Colonic mucosa (tissue), 4 donors: ENCODE measurements around the gene HBS1L. TPM values are rescaled to one million over a fixed set of nuclear protein-coding genes. Genes with fewer than 3 reads are reported as not detected.

Source experiments
- DNase-seq: peaks from one replicate; pipeline ENCODE4 v3.0.0-alpha.2; 2020
- H3K27ac ChIP-seq: fragments of 200-600 bp; one replicate; pipeline ENCODE4 v1.8.0; 2021
- H3K27me3 ChIP-seq: fragments of 200-600 bp; one replicate; pipeline ENCODE4 v1.8.0; 2021
- H3K36me3 ChIP-seq: fragments of 200-600 bp; one replicate; pipeline ENCODE4 v1.8.0; 2021
- H3K4me1 ChIP-seq: fragments of 200-600 bp; one replicate; pipeline ENCODE4 v1.8.0; 2021; ENCODE audit warnings: mild to moderate bottlenecking
- H3K4me3 ChIP-seq: fragments of 200-600 bp; one replicate; pipeline ENCODE4 v1.8.0; 2021
- H3K9ac ChIP-seq, 2 donors: one replicate each; pipeline ENCODE4 v1.7.0; 2013; ENCODE audit warnings: control low read depth in 2 of 2, low read depth in 2 of 2, low read length in 2 of 2
- H3K9me3 ChIP-seq: fragments of 200-600 bp; one replicate; pipeline ENCODE4 v1.8.0; 2021
- CTCF ChIP-seq: fragments of 200-600 bp; IDR thresholded peaks from one replicate; pipeline ENCODE4 v1.8.0; 2022; ENCODE audit warnings: antibody characterized with exemption, mild to moderate bottlenecking
- intact Hi-C: fragments of 100-400 bp; cut with DNase I; formaldehyde crosslinking; loops from one replicate; pipeline ENCODE4 v1.14.1; 2022
- total RNA-seq, 2 donors: library from RNA; stranded (reverse); fragmentation: NEBNext Ultra II Directional in 1 of 2; extraction: Animal tissue kit (Norgen Biotek cat#: 25700) in 1 of 2; gene quantifications; one replicate each; pipeline ENCODE4 v1.2.1, GENCODE V29; 2021
- donor health status: healthy.
- donor health status: DM: no; HTN: no; CAD: no.
- donor health status: DM: no; HTN: no; CAD: no.

The HBS1L gene
- total RNA-seq, 2 donors from 2014 or later = 58.1 to 59.7 TPM

GRCh38 chr6:135073756-135074393 is 19.3 kb upstream of the HBS1L start:
- no peaks in the 10 kb centered on the region for H3K27me3 ChIP-seq
- intact Hi-C loops = no loop called here
- TF ChIP-seq CTCF = no peak

GRCh38 chr6:135073217-135073616 is 18.6 kb upstream of the HBS1L start:
- Histone ChIP-seq H3K4me3 (no peak overlapping the region), H3K27me3 (no peaks in the 10 kb centered on the region), H3K36me3 (no peaks in the 10 kb centered on the region), H3K9ac (no peak overlapping the region), H3K4me1 (no peaks in the 10 kb centered on the region), H3K27ac (no peak overlapping the region), H3K9me3 (no peaks in the 10 kb centered on the region)
- TF ChIP-seq CTCF = no peak
- DNase-seq = no peak
- intact Hi-C loops = no loop called here

More at GRCh38 chr6:135073756-135074393, 19.3 kb upstream of the HBS1L start:
- DNase-seq = no peak
- Histone ChIP-seq H3K4me1 (no peaks in the 10 kb centered on the region), H3K4me3 (no peak overlapping the region), H3K27ac (no peak overlapping the region), H3K9me3 (no peaks in the 10 kb centered on the region), H3K9ac (no peak overlapping the region), H3K36me3 (no peaks in the 10 kb centered on the region)

- no peaks in the 10 kb centered on the region for H3K36me3 ChIP-seq
- no peak overlapping the region for H3K4me3 ChIP-seq
- H3K9ac ChIP-seq = no peak overlapping the region
- intact Hi-C loops = no loop called here
- DNase-seq = no peak
- no peak overlapping the region for H3K27ac ChIP-seq
- no peaks in the 10 kb centered on the region for H3K9me3 ChIP-seq
- no peaks in the 10 kb centered on the region for H3K4me1 ChIP-seq
- H3K27me3 ChIP-seq = no peaks in the 10 kb centered on the region
- no peak for TF ChIP-seq CTCF
Measured at GRCh38 chr6:135072753-135073152, 18.1 kb upstream of the HBS1L start.

GRCh38 chr6:135071541-135071940 is 16.9 kb upstream of the HBS1L start:
- intact Hi-C loops = no loop called here
- no peak for TF ChIP-seq CTCF
- no peak overlapping the region for H3K27ac ChIP-seq
- H3K4me1 ChIP-seq = no peaks in the 10 kb centered on the region
- no peaks in the 10 kb centered on the region for H3K36me3 ChIP-seq
- DNase-seq = no peak
- no peaks in the 10 kb centered on the region for H3K27me3 ChIP-seq
- H3K4me3 ChIP-seq = no peak overlapping the region
- no peak overlapping the region for H3K9ac ChIP-seq
- no peaks in the 10 kb centered on the region for H3K9me3 ChIP-seq

GRCh38 chr6:135067911-135068310 is 13.3 kb upstream of the HBS1L start:
- Histone ChIP-seq H3K27ac (no peak overlapping the region), H3K4me1 (no peaks in the 10 kb centered on the region), H3K4me3 (no peak overlapping the region), H3K27me3 (no peaks in the 10 kb centered on the region), H3K9ac (no peak overlapping the region), H3K9me3 (no peaks in the 10 kb centered on the region), H3K36me3 (no peaks in the 10 kb centered on the region)
- no peak for DNase-seq
- TF ChIP-seq CTCF = no peak
- intact Hi-C loops = no loop called here
